BLaER1 (cell line): Measurements from ENCODE around the gene ANXA2.
"Not testable (repeated sequence)": the region's sequence is repeated elsewhere in the genome, so short reads cannot be mapped to it uniquely, and the experiment has no call there.

Experiments
- H3K27ac ChIP-seq: shearing (Covaris generic); formaldehyde crosslinking; 2 replicates; pipeline ENCODE4 v1.8.1; 2022
- H3K27me3 ChIP-seq: shearing (Covaris generic); formaldehyde crosslinking; 2 replicates; pipeline ENCODE4 v1.8.1; 2022
- H3K36me3 ChIP-seq: shearing (Covaris generic); formaldehyde crosslinking; 2 replicates; pipeline ENCODE4 v1.8.1; 2022
- H3K4me1 ChIP-seq: shearing (Covaris generic); formaldehyde crosslinking; 2 replicates; pipeline ENCODE4 v1.8.1; 2022
- H3K4me2 ChIP-seq: shearing (Covaris generic); formaldehyde crosslinking; 2 replicates; pipeline ENCODE4 v1.8.1; 2022
- H3K4me3 ChIP-seq: shearing (Covaris generic); formaldehyde crosslinking; 2 replicates; pipeline ENCODE4 v1.8.1; 2022
- H3K9ac ChIP-seq: shearing (Covaris generic); formaldehyde crosslinking; 2 replicates; pipeline ENCODE4 v1.8.1; 2022
- H3K9me3 ChIP-seq: shearing (Covaris generic); formaldehyde crosslinking; 2 replicates; pipeline ENCODE4 v1.8.1; 2022
- H4K20me1 ChIP-seq: shearing (Covaris generic); formaldehyde crosslinking; 2 replicates; pipeline ENCODE4 v1.8.1; 2022
- Cebpa-rat ChIP-seq: shearing (Covaris generic); IDR thresholded peaks from 2 replicates; pipeline ENCODE4 v1.8.1; 2022

Gene ANXA2

DNA sequence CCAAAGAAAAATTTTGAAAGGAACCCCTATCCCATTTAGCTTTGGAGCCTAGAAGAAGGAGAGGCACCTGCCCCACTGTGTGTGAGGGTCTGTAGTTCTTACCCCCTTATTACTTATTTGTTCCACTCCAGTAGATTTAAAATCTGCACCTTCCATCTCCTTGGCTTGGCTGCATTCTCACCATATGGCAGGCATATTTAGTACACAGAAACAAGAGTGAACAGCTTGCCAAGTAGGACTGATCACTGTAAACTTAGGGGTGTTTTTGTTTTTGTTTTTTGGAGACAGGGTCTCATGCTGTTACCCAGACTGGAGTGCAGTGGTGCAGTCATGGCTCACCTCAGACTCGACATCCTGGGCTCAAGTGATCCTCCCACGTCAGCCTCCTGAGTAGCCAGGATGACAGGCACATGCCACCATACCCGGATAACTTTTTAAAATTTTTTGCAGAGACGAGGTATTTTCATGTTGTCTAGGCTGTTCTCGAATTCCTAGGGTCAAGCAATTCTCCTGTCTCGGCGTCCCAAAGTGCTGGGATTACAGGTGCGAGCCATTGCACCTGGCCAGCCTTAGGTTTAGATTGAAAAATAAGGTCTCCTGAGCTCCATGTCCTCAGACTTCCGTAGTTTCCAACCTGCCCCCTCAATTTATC is 14.1 kb upstream of the ANXA2 start:
- H3K9ac ChIP-seq, result no peak overlapping the region
- TF ChIP-seq Cebpa-rat, result no peak
- H3K27me3 ChIP-seq, result no peaks in the 10 kb centered on the region
- no peak overlapping the region for H3K4me2 ChIP-seq
- H3K9me3 ChIP-seq, result no peaks in the 10 kb centered on the region
- no peak overlapping the region for H3K27ac ChIP-seq
- H3K4me3 ChIP-seq, result no peak overlapping the region
- peaks cover 29% of the 10 kb centered on the region for H3K4me1 ChIP-seq
- H3K36me3 ChIP-seq, result no peaks in the 10 kb centered on the region
- no peaks in the 10 kb centered on the region for H4K20me1 ChIP-seq

DNA sequence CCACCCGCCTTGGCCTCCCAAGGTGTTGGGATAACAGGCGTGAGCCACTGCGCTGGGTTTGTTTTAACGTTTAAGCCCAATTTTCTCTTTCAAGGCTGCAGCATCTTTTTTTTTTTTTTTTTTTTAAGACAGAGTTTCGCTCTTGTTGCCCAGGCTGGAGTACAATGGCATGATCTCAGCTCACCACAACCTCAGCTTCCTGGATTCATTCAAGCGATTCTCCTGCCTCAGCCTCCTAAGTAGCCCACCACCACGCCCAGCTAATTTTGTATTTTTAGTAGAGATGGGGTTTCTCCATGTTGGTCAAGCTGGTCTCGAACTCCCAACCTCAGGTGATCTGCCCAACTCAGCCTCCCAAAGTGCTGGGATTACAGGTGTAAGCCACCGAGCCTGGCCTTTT is 12.6 kb upstream of the ANXA2 start:
- Histone ChIP-seq H3K4me2 (peak overlapping the region; percentile 71), H3K4me1 (peaks cover 29% of the 10 kb centered on the region), H3K27ac (peak overlapping the region; percentile 18; the same call in 1 of the 2 replicates)
- not testable (repeated sequence) for H3K27me3 ChIP-seq, H3K36me3 ChIP-seq, H3K9ac ChIP-seq, H4K20me1 ChIP-seq, H3K4me3 ChIP-seq, H3K9me3 ChIP-seq

GRCh38 chr15:60408463-60408981 is 10.7 kb upstream of the ANXA2 start:
- Histone ChIP-seq H3K36me3 (no peaks in the 10 kb centered on the region), H3K27ac (no peak overlapping the region), H3K9ac (no peak overlapping the region), H3K4me2 (peak overlapping the region; percentile 30; the same call in 1 of the 2 replicates), H3K9me3 (no peaks in the 10 kb centered on the region), H3K4me1 (peaks cover 29% of the 10 kb centered on the region), H3K4me3 (no peak overlapping the region), H4K20me1 (no peaks in the 10 kb centered on the region), H3K27me3 (no peaks in the 10 kb centered on the region)
- peak; percentile 43; the same call in 1 of the 2 replicates for TF ChIP-seq Cebpa-rat

GRCh38 chr15:60407415-60407805 is 9.6 kb upstream of the ANXA2 start:
- no peak overlapping the region for H3K4me2 ChIP-seq
- no peaks in the 10 kb centered on the region for H3K27me3 ChIP-seq
- peaks cover 29% of the 10 kb centered on the region for H3K4me1 ChIP-seq
- H4K20me1 ChIP-seq, result no peaks in the 10 kb centered on the region
- H3K9ac ChIP-seq, result no peak overlapping the region
- no peak for TF ChIP-seq Cebpa-rat
- H3K4me3 ChIP-seq, result no peak overlapping the region
- H3K9me3 ChIP-seq, result no peaks in the 10 kb centered on the region
- H3K36me3 ChIP-seq, result no peaks in the 10 kb centered on the region
- no peak overlapping the region for H3K27ac ChIP-seq

DNA sequence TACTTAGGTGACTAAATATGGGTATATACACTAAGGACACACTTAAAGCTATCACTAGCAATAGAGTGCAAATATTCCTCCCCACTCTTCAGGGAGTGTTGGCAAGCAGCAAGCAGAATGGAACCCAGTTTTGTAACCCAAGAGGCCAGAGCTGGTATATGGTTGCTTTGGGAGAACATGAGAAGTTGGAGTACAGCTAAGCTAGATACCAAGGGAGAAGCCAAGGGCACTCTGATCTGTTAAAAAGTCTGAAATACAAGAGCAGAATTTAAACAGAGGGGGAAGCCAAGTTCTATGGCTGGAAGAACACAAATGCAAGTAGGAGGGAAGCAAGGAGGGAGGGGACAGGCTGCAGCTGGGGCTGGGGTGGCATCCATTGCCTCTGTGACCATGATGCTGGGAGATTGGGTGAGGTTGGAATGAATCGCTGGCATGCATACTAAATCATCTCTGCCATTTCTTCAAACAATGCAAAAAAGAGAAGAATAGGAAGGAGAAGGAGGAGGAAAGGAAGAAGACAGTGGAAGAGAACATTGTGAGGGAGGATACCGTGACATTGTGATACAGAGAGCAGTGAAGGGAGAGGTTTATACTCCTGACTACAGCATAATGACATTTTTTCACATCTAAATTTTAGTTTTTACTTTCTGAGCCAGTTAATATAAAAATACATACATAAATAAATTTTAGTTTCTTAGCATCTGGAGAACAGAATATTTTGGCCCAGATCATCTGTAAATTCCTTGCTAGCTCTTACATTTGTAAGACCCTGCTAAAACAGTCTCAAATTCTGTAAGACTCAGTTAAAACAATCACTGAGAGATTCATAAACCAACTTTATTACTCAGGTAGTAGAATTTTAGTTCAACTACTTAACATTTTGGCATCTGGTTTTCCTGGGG is 9.0 kb upstream of the ANXA2 start:
- H3K36me3 ChIP-seq, result no peaks in the 10 kb centered on the region

DNA sequence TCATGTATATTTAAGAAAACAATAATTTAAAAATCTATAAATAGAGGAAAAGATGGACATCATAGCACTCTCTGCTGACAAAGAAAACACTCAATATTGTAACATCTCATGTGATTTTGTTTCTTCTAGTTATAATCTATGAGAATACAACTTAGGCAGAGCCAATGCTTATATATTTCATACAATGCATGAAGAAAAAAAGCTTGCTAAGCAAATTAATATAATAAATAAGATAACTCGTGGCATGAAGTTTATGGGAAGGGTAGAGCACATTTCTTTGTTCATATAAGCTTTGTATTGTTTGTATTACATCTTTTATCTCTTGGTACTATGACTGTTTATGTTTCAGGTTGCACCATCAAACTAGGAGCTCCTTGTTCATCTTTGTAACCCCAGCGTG is 7.6 kb upstream of the ANXA2 start:
- no peaks in the 10 kb centered on the region for H3K9me3 ChIP-seq
- H3K27ac ChIP-seq, result no peak overlapping the region
- no peak overlapping the region for H3K4me2 ChIP-seq
- H3K4me1 ChIP-seq, result peaks cover 25% of the 10 kb centered on the region
- no peaks in the 10 kb centered on the region for H3K27me3 ChIP-seq
- no peak for TF ChIP-seq Cebpa-rat
- H4K20me1 ChIP-seq, result no peaks in the 10 kb centered on the region
- no peak overlapping the region for H3K4me3 ChIP-seq
- H3K9ac ChIP-seq, result no peak overlapping the region
- H3K36me3 ChIP-seq, result no peaks in the 10 kb centered on the region

More for the DNA sequence above, 9.0 kb upstream of the ANXA2 start:
- no peak overlapping the region for H3K4me3 ChIP-seq
- H3K27me3 ChIP-seq, result no peaks in the 10 kb centered on the region
- H3K4me1 ChIP-seq, result peaks cover 29% of the 10 kb centered on the region
- TF ChIP-seq Cebpa-rat, result no peak
- no peak overlapping the region for H3K27ac ChIP-seq
- no peaks in the 10 kb centered on the region for H4K20me1 ChIP-seq
- H3K9ac ChIP-seq, result no peak overlapping the region
- H3K9me3 ChIP-seq, result no peaks in the 10 kb centered on the region
- H3K4me2 ChIP-seq, result no peak overlapping the region

DNA sequence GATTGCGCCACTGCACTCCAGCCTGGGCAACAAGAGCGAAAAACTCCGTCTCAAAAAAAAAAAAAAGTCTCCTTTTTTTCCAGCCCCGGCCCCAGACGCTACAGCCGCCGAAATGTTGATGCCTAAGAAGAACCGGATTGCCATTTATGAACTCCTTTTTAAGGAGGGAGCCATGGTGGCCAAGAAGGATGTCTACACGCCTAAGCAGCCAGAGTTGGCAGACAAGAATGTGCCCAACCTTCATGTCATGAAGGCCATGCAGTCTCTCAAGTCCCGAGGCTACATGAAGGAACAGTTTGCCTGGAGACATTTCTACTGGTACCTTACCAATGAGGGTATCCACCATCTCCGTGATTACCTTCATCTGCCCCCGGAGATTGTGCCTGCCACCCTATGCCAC is 6.6 kb upstream of the ANXA2 start:
- not testable (repeated sequence) for H3K9me3 ChIP-seq, H3K4me3 ChIP-seq, H3K4me2 ChIP-seq, H3K9ac ChIP-seq, H3K27me3 ChIP-seq, H3K36me3 ChIP-seq, H3K27ac ChIP-seq, H4K20me1 ChIP-seq
- H3K4me1 ChIP-seq, result peaks cover 15% of the 10 kb centered on the region

DNA sequence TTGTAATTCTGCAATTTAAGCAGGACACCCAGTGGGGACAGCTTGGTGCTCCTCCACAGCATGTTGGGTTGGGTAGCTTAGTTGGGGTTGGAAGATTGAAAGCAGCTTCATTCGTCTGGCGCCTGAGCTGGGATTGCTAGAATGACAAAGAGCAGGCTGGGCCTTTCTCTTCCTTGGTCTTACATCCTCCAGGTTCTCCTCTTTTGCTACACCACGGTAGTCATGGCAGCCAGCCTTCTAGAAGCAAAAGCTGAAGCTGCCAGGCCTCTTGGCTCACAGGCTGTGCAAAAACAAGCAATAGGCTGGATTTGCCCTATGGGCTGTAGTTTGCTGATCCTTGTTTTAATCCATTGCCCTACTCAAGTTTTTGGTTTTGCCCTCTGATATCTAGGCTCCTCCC is 3.2 kb upstream of the ANXA2 start:
- Histone ChIP-seq H3K36me3 (no peaks in the 10 kb centered on the region), H3K9ac (no peak overlapping the region), H3K4me1 (peaks cover 26% of the 10 kb centered on the region), H3K9me3 (no peaks in the 10 kb centered on the region), H3K27me3 (no peaks in the 10 kb centered on the region), H3K4me3 (no peak overlapping the region), H3K27ac (no peak overlapping the region), H3K4me2 (no peak overlapping the region), H4K20me1 (no peaks in the 10 kb centered on the region)
- no peak for TF ChIP-seq Cebpa-rat

DNA sequence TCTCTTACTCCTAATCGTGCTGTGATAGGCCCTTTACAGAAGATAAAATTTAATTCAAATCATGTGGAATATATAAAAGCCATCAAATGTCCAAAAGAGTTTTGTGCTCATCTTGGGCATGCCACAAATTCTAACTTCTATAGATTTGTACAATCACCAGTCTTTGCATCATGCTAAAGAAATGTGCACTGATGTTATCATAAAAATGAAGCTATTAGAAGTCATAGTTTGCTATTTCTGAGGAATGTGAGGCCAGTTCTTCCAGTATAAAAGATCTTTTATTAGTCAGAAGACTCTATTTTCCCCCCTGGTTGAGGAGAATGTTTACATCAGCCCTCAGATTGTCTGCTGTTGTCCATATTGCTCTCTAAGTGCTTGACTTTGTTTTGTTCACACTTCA is 2.1 kb upstream of the ANXA2 start:
- H3K4me2 ChIP-seq, result no peak overlapping the region
- H3K27me3 ChIP-seq, result no peaks in the 10 kb centered on the region
- no peak for TF ChIP-seq Cebpa-rat
- H3K9ac ChIP-seq, result no peak overlapping the region
- no peak overlapping the region for H3K27ac ChIP-seq
- 0 out of 2 replicates have a peak, but pooled peaks cover 3% of the 10 kb centered on the region for H3K36me3 ChIP-seq
- no peaks in the 10 kb centered on the region for H3K9me3 ChIP-seq
- no peaks in the 10 kb centered on the region for H4K20me1 ChIP-seq
- no peak overlapping the region for H3K4me3 ChIP-seq
- peaks cover 26% of the 10 kb centered on the region for H3K4me1 ChIP-seq

- Histone ChIP-seq H3K4me3 (no peak overlapping the region), H3K4me2 (peak overlapping the region; percentile 94)
Observed at GRCh38 chr15:60399246-60399915, 1.6 kb upstream of the ANXA2 start.

More at GRCh38 chr15:60399246-60399915, 1.6 kb upstream of the ANXA2 start:
- no peak for TF ChIP-seq Cebpa-rat
- Histone ChIP-seq H4K20me1 (no peaks in the 10 kb centered on the region), H3K27me3 (no peaks in the 10 kb centered on the region), H3K27ac (no peak overlapping the region), H3K36me3 (0 out of 2 replicates have a peak, but pooled peaks cover 3% of the 10 kb centered on the region), H3K9ac (no peak overlapping the region), H3K9me3 (no peaks in the 10 kb centered on the region), H3K4me1 (peaks cover 26% of the 10 kb centered on the region)
